Endothelial cell of umbilical vein (primary cell): Measurements from ENCODE around the gene SNCAIP. TPM values are rescaled to one million over a fixed set of nuclear protein-coding genes. Genes with fewer than 3 reads are reported as not detected.

Experiments used
- BruUV-seq: library from RNA; stranded (reverse); fragments of 400-500 nt; replicated peaks from 2 replicates; lab custom pipeline; 2021; lab: Mats Ljungman, UMichigan
- CTCF ChIA-PET: fragments of 300-600, 350-600 bp; sonication (Branson Sonifier 250); formaldehyde crosslinking; loops from one replicate; lab custom pipeline; 2021; ENCODE audit warnings: antibody characterized with exemption, inconsistent platforms; lab: Charles Lee
- POLR2A ChIA-PET: fragments of 300-600, 350-600 bp; sonication (Branson Sonifier 250); formaldehyde crosslinking; loops from one replicate; lab custom pipeline; 2021; ENCODE audit warnings: antibody characterized with exemption, inconsistent platforms; lab: Charles Lee
- DNase-seq: peaks from one replicate; pipeline ENCODE4 v3.0.0-alpha.2; 2011; ENCODE audit warnings: low read depth, low spot score
- FAIRE-seq: peaks from 2 replicates; lab custom pipeline; 2011; peaks lifted over from hg19 to GRCh38; lab: Jason Lieb, UNC
- H2AFZ ChIP-seq: 2 replicates; pipeline ENCODE4 v1.6.0; 2012; ENCODE audit warnings: low read depth, low read length, control low read depth, inconsistent platforms
- H3K27ac ChIP-seq: 2 replicates; pipeline ENCODE4 v1.5.1; 2011; ENCODE audit warnings: low read depth, mild to moderate bottlenecking, control low read depth, low read length, moderate library complexity; ENCODE audit not compliant: insufficient read depth
- H3K27me3 ChIP-seq, 2 experiments: 2 replicates each; pipeline versions ENCODE4 v1.6.0 to v1.6.1; 2011; ENCODE audit warnings: low read length in 2 of 2, mixed read lengths in 1 of 2; ENCODE audit not compliant: control insufficient read depth in 2 of 2, insufficient read depth in 2 of 2
- H3K36me3 ChIP-seq, 2 experiments: 2 replicates in 1 of 2; 3 replicates in 1 of 2; pipeline ENCODE4 v1.5.1; 2011; ENCODE audit warnings: low read length in 2 of 2, mild to moderate bottlenecking in 1 of 2, moderate library complexity in 1 of 2; ENCODE audit not compliant: control insufficient read depth in 2 of 2, insufficient read depth in 2 of 2; ENCODE audit errors: extremely low read depth in 1 of 2
- H3K4me1 ChIP-seq: 3 replicates; pipeline ENCODE4 v1.5.1; 2011; ENCODE audit warnings: mild to moderate bottlenecking, low read length; ENCODE audit not compliant: control insufficient read depth, insufficient read depth; ENCODE audit errors: extremely low read depth
- H3K4me2 ChIP-seq: 2 replicates; pipeline ENCODE4 v1.6.1; 2011; ENCODE audit warnings: low read length, control low read depth, mixed read lengths; ENCODE audit not compliant: insufficient read depth
- H3K4me3 ChIP-seq, 3 experiments: fragments of 200-600 bp in 1 of 3; sonication (generic), shearing (Covaris generic) in 1 of 3; replicated peaks in 1 of 3; 2 replicates each; pipeline ENCODE4 v1.5.1; 2011 to 2016; ENCODE audit warnings: control low read depth in 3 of 3, low read length in 3 of 3, mild to moderate bottlenecking in 2 of 3, inconsistent platforms in 1 of 3, low read depth in 1 of 3, moderate library complexity in 1 of 3; ENCODE audit not compliant: insufficient read depth in 1 of 3
- H3K79me2 ChIP-seq: 2 replicates; pipeline ENCODE4 v1.6.0; 2012; ENCODE audit warnings: low read length, inconsistent platforms; ENCODE audit not compliant: control insufficient read depth, insufficient read depth
- H3K9ac ChIP-seq: replicated peaks from 2 replicates; pipeline ENCODE3; 2011; ENCODE audit warnings: low read length, control low read depth; ENCODE audit not compliant: insufficient read depth; ENCODE audit errors: extremely low read depth
- H3K9me1 ChIP-seq: replicated peaks from 3 replicates; pipeline ENCODE4 v1.6.0; 2011; ENCODE audit warnings: mild to moderate bottlenecking, low read length; ENCODE audit not compliant: control insufficient read depth, insufficient read depth; ENCODE audit errors: extremely low read depth
- H3K9me3 ChIP-seq: replicated peaks from 2 replicates; pipeline ENCODE4 v1.5.1; 2012; ENCODE audit warnings: low read length, inconsistent platforms; ENCODE audit not compliant: control insufficient read depth, insufficient read depth
- H4K20me1 ChIP-seq: replicated peaks from 2 replicates; pipeline ENCODE3; 2011; ENCODE audit warnings: mild to moderate bottlenecking, low read length; ENCODE audit not compliant: control insufficient read depth, insufficient read depth; ENCODE audit errors: extremely low read depth
- EZH2 ChIP-seq: IDR thresholded peaks from 2 replicates; pipeline ENCODE4 v1.6.1; 2012; ENCODE audit warnings: borderline replicate concordance, low read depth, mild to moderate bottlenecking, moderate library complexity, low read length, inconsistent platforms; ENCODE audit not compliant: severe bottlenecking
- FOS ChIP-seq: IDR thresholded peaks from 2 replicates; pipeline ENCODE4 v1.6.1; 2011; ENCODE audit warnings: mild to moderate bottlenecking, low read length, moderate library complexity, borderline replicate concordance; ENCODE audit not compliant: insufficient read depth
- GATA2 ChIP-seq: IDR thresholded peaks from 2 replicates; pipeline ENCODE4 v1.7.0; 2011; ENCODE audit warnings: low read depth, mild to moderate bottlenecking, moderate library complexity, mixed read lengths, low read length; ENCODE audit not compliant: insufficient read length, insufficient read depth
- JUN ChIP-seq: IDR thresholded peaks from 2 replicates; pipeline ENCODE4 v1.6.1; 2011; ENCODE audit warnings: borderline replicate concordance, low read depth; ENCODE audit not compliant: insufficient read length, insufficient read depth
- MYC ChIP-seq: IDR thresholded peaks from one replicate; pipeline ENCODE4 v1.6.1; 2011; ENCODE audit warnings: mild to moderate bottlenecking, low read depth, low read length
- POLR2A ChIP-seq: IDR thresholded peaks from 2 replicates; pipeline ENCODE4 v1.6.1; 2012; ENCODE audit warnings: low read depth, mild to moderate bottlenecking, control low read depth, low read length
- POLR2AphosphoS5 ChIP-seq: IDR thresholded peaks from 2 replicates; pipeline ENCODE4 v1.6.1; 2012; ENCODE audit warnings: low read depth, mild to moderate bottlenecking, control low read depth, low read length, moderate library complexity; ENCODE audit not compliant: insufficient read depth
- dilution Hi-C: fragments of 300-500 bp; cut with MboI; formaldehyde crosslinking; loops from one replicate; pipeline ENCODE4 v1.15.0; 2019; ENCODE audit warnings: low sequenced_read_pairs; ENCODE audit not compliant: extremely low pct_ligation_motif_present
- intact Hi-C: fragments of 100-400 bp; cut with micrococcal nuclease; formaldehyde crosslinking; loops from one replicate; pipeline ENCODE4 v1.10.0; 2022
- polyA plus RNA-seq, 4 experiments: library from polyadenylated mRNA; depleted of rRNA in 3 of 4; stranded (reverse) in 3 of 4; unstranded in 1 of 4; fragments of >200 nt; gene quantifications; 2 replicates each; pipeline versions ENCODE4 v1.2.1 to v1.2.3, GENCODE V29; 2011 to 2012; ENCODE audit warnings: missing spikeins in 1 of 4
- total RNA-seq: library from RNA; stranded (reverse); gene quantifications from 2 replicates; pipeline ENCODE4 v1.2.3, GENCODE V29; 2021
- TF ChIP-seq, protein P1 (sequence below): IDR thresholded peaks from 2 replicates; pipeline ENCODE4 v1.6.1; 2011; ENCODE audit not compliant: insufficient read depth, insufficient read length
- TF ChIP-seq, protein P2 (sequence below), 2 donors: IDR thresholded peaks; 1 replicate in 1 of 2; 2 replicates in 1 of 2; pipeline ENCODE4 v1.5.1; 2011; ENCODE audit warnings: low read length in 2 of 2, mild to moderate bottlenecking in 2 of 2, moderate library complexity in 2 of 2, control low read depth in 1 of 2, inconsistent platforms in 1 of 2, low read depth in 1 of 2; ENCODE audit not compliant: insufficient read depth in 1 of 2; ENCODE audit errors: extremely low read depth in 1 of 2

Gene SNCAIP
- total and polyA plus RNA-seq, 2 donors (not counting 3 experiments of a cell fraction or from before 2014, with no cell fraction given) = 13.1 to 42.0 TPM

DNA sequence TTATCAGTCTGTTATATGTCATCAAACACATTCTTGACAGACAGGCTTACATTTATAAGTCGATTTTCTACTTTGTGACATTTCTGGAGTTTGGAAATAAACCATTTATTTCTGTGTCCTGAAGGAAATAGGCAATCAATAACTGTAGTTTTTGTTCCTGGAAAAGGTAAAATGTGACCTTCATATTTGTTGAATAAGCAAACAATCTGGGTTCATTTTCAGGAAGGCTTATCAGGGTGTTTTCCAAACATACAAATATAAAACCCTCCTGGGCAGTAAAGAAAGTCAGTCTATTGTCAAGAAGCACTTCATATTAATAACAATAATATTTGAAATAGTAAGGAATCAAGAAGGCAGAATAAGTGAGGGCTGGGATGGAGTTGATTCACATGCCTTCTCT lies 195.0 kb downstream of the SNCAIP start:
- CTCF ChIA-PET = interaction anchor here (1.1 to 1.3 kb wide), 3 partner anchors 10 to 865 kb away, joined by 3 read pairs; no protein-coding TSS in a partner anchor
- Histone ChIP-seq H3K9ac (no peak overlapping the region), H3K79me2 (no peaks in the 10 kb centered on the region), H3K4me3 (no peak overlapping the region), H3K36me3 (no peaks in the 10 kb centered on the region), H4K20me1 (no peaks in the 10 kb centered on the region), H3K27me3 (peaks cover 0 to 3% of the 10 kb centered on the region in 2 experiments), H3K4me1 (no peaks in the 10 kb centered on the region), H2AFZ (no peak overlapping the region), H3K27ac (no peak overlapping the region), H3K9me3 (no peaks in the 10 kb centered on the region), H3K4me2 (no peak overlapping the region), H3K9me1 (no peaks in the 10 kb centered on the region)
- DNase-seq (no peak), FAIRE-seq (no peak)
- dilution Hi-C loops = no loop called here
- TF ChIP-seq GATA2 = no peak
- TF ChIP-seq POLR2A = no peak
- TF ChIP-seq, protein P1, sequence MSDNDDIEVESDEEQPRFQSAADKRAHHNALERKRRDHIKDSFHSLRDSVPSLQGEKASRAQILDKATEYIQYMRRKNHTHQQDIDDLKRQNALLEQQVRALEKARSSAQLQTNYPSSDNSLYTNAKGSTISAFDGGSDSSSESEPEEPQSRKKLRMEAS = no peak
- TF ChIP-seq JUN = no peak
- no peak for TF ChIP-seq MYC
- TF ChIP-seq FOS = no peak
- POLR2A ChIA-PET = no interaction called here
- intact Hi-C loops = loop anchor here (10.0 kb wide), 1 partner anchor 542 kb away; the partner anchor contains the start of gene SRFBP1
- BruUV-seq = no TSS peak

DNA sequence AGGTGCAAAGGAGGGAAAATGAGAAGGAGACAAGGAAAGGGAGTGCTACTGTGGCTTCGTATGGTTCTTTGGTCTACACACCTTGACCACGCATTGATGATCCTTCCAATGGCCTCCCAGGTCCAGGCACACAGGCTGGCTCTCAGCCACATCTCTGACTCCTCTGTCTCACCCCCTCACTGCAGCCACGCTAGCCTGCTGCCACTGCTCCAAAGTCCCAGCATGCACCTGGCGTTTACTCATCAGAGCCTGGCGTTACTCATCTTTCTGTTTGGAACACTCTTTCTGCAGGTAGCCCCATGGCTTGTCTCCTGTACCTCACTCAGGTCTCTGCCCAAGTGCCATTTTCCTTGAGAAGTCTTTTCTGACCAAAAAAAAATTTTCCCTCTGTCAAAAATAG lies 195.5 kb downstream of the SNCAIP start:
- Histone ChIP-seq H3K36me3 (no peaks in the 10 kb centered on the region), H3K4me1 (no peaks in the 10 kb centered on the region), H3K4me3 (no peak overlapping the region), H3K27me3 (peaks cover 0 to 3% of the 10 kb centered on the region in 2 experiments), H3K9ac (no peak overlapping the region), H3K4me2 (no peak overlapping the region), H2AFZ (no peak overlapping the region), H3K9me3 (no peaks in the 10 kb centered on the region), H3K27ac (no peak overlapping the region), H3K79me2 (no peaks in the 10 kb centered on the region), H4K20me1 (no peaks in the 10 kb centered on the region), H3K9me1 (no peaks in the 10 kb centered on the region)
- DNase-seq (no peak), FAIRE-seq (no peak)
- dilution Hi-C loops = no loop called here
- ChIA-PET POLR2A (no interaction called here), CTCF (interaction anchor here (0.9 kb wide), 1 partner anchor 860 kb away, joined by 3 read pairs; no protein-coding TSS in a partner anchor)
- BruUV-seq = no TSS peak
- intact Hi-C loops = loop anchor here (10.0 kb wide), 1 partner anchor 543 kb away; the partner anchor contains the start of gene SRFBP1
- TF ChIP-seq, protein P1 = no peak
- no peak for TF ChIP-seq MYC
- TF ChIP-seq GATA2 = no peak
- TF ChIP-seq, protein P2, sequence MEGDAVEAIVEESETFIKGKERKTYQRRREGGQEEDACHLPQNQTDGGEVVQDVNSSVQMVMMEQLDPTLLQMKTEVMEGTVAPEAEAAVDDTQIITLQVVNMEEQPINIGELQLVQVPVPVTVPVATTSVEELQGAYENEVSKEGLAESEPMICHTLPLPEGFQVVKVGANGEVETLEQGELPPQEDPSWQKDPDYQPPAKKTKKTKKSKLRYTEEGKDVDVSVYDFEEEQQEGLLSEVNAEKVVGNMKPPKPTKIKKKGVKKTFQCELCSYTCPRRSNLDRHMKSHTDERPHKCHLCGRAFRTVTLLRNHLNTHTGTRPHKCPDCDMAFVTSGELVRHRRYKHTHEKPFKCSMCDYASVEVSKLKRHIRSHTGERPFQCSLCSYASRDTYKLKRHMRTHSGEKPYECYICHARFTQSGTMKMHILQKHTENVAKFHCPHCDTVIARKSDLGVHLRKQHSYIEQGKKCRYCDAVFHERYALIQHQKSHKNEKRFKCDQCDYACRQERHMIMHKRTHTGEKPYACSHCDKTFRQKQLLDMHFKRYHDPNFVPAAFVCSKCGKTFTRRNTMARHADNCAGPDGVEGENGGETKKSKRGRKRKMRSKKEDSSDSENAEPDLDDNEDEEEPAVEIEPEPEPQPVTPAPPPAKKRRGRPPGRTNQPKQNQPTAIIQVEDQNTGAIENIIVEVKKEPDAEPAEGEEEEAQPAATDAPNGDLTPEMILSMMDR (IDR thresholded peaks at IDR 0.05; ENCODE audit: extremely low read depth in 1 of 2, insufficient read depth in 1 of 2, low read depth in 1 of 2, low read length in 2 of 2) = no peak
- TF ChIP-seq EZH2 = no peak
- no peak for TF ChIP-seq POLR2A
- TF ChIP-seq FOS = no peak
- no peak for TF ChIP-seq POLR2AphosphoS5
- no peak for TF ChIP-seq JUN
